Keratinocyte (primary cell): ENCODE measurements around the gene UPF3A. TPM values are rescaled to one million over a fixed set of nuclear protein-coding genes. Genes with fewer than 3 reads are reported as not detected.

Source experiments
- DNase-seq: peaks from one replicate; pipeline ENCODE4 v3.0.0-alpha.2; 2011; ENCODE audit warnings: low read depth, missing footprints, low spot score
- FAIRE-seq: peaks from 2 replicates; lab custom pipeline; 2011; peaks lifted over from hg19 to GRCh38; lab: Jason Lieb, UNC
- H2AFZ ChIP-seq: 2 replicates; pipeline ENCODE4 v1.6.0; 2012; ENCODE audit warnings: low read length, control low read depth, inconsistent platforms; ENCODE audit not compliant: control insufficient read depth
- H3K27ac ChIP-seq: 2 replicates; pipeline ENCODE4 v1.5.1; 2011; ENCODE audit warnings: low read length; ENCODE audit not compliant: control insufficient read depth, insufficient read depth
- H3K27me3 ChIP-seq: 3 replicates; pipeline ENCODE4 v1.6.0; 2011; ENCODE audit warnings: low read length; ENCODE audit not compliant: control insufficient read depth, insufficient read depth; ENCODE audit errors: extremely low read depth
- H3K36me3 ChIP-seq, 2 experiments: 2 replicates in 1 of 2; 3 replicates in 1 of 2; pipeline ENCODE4 v1.5.1; 2011; ENCODE audit warnings: low read length in 2 of 2, mild to moderate bottlenecking in 1 of 2; ENCODE audit not compliant: control insufficient read depth in 2 of 2, insufficient read depth in 2 of 2; ENCODE audit errors: extremely low read depth in 1 of 2
- H3K4me1 ChIP-seq: 3 replicates; pipeline ENCODE4 v1.5.1; 2011; ENCODE audit warnings: low read length; ENCODE audit not compliant: control insufficient read depth, insufficient read depth; ENCODE audit errors: extremely low read depth
- H3K4me2 ChIP-seq: 3 replicates; pipeline ENCODE4 v1.6.0; 2011; ENCODE audit warnings: low read depth, low read length; ENCODE audit not compliant: control insufficient read depth, insufficient read depth; ENCODE audit errors: extremely low read depth
- H3K4me3 ChIP-seq, 3 experiments: fragments of 200-600 bp in 1 of 3; sonication (generic) in 1 of 3; 2 replicates in 2 of 3; 3 replicates in 1 of 3; pipeline ENCODE4 v1.5.1; 2011 to 2016; ENCODE audit warnings: low read length in 3 of 3, mild to moderate bottlenecking in 3 of 3, control low read depth in 2 of 3, inconsistent platforms in 1 of 3, low read depth in 1 of 3, mixed read lengths in 1 of 3, mixed run types in 1 of 3, moderate library complexity in 1 of 3; ENCODE audit not compliant: control insufficient read depth in 2 of 3, insufficient read depth in 2 of 3; ENCODE audit errors: extremely low read depth in 1 of 3
- H3K79me2 ChIP-seq: 2 replicates; pipeline ENCODE4 v1.6.0; 2012; ENCODE audit warnings: low read length; ENCODE audit not compliant: control insufficient read depth, insufficient read depth
- H3K9ac ChIP-seq: 3 replicates; pipeline ENCODE4 v1.6.0; 2011; ENCODE audit warnings: low read length; ENCODE audit not compliant: control insufficient read depth, insufficient read depth; ENCODE audit errors: extremely low read depth
- H3K9me1 ChIP-seq: 3 replicates; pipeline ENCODE4 v1.6.0; 2011; ENCODE audit warnings: low read length; ENCODE audit not compliant: control insufficient read depth, insufficient read depth; ENCODE audit errors: extremely low read depth
- H3K9me3 ChIP-seq: 2 replicates; pipeline ENCODE4 v1.5.1; 2012; ENCODE audit warnings: low read depth, low read length; ENCODE audit not compliant: control insufficient read depth
- H4K20me1 ChIP-seq: 3 replicates; pipeline ENCODE4 v1.6.0; 2011; ENCODE audit warnings: low read length; ENCODE audit not compliant: control insufficient read depth, insufficient read depth; ENCODE audit errors: extremely low read depth
- CTCF ChIP-seq, 3 experiments: IDR thresholded peaks in 1 of 3; conservative IDR thresholded peaks in 1 of 3; optimal IDR thresholded peaks in 1 of 3; 2 replicates in 2 of 3; 3 replicates in 1 of 3; pipeline versions ENCODE3 to v1.5.1; 2011; ENCODE audit warnings: low read length in 3 of 3, mild to moderate bottlenecking in 3 of 3, moderate library complexity in 2 of 3, control low read depth in 1 of 3, inconsistent platforms in 1 of 3; ENCODE audit not compliant: insufficient read depth in 2 of 3; ENCODE audit errors: extremely low read depth in 1 of 3
- EZH2 ChIP-seq: IDR thresholded peaks from one replicate; pipeline ENCODE4 v1.6.1; 2012; ENCODE audit warnings: inconsistent platforms, mild to moderate bottlenecking, low read length, moderate library complexity
- dilution Hi-C: fragments of 300-500 bp; cut with MboI; formaldehyde crosslinking; loops from one replicate; pipeline ENCODE4 v1.7.0; 2020; ENCODE audit warnings: low sequenced_read_pairs; ENCODE audit not compliant: extremely low pct_ligation_motif_present
- polyA plus RNA-seq, 5 experiments: library from polyadenylated mRNA; depleted of rRNA in 3 of 5; stranded (reverse) in 3 of 5; stranded (forward) in 1 of 5; unstranded in 1 of 5; fragments of >200 nt; gene quantifications; 1 replicate in 1 of 5; 2 replicates in 3 of 5; 3 replicates in 1 of 5; pipeline versions ENCODE4 v1.2.1 to v1.2.3, GENCODE V29; 2011 to 2012; ENCODE audit warnings: missing spikeins in 2 of 5, low read depth in 1 of 5, low replicate concordance in 1 of 5

UPF3A gene
- polyA plus RNA-seq, 1 donor (not counting 4 experiments of a cell fraction or from before 2014, with no cell fraction given), result 60.8 TPM

GRCh38 chr13:114264886-114265611 is 16.4 kb upstream of the UPF3A start:
- no peak overlapping the region for H3K4me3 ChIP-seq
- peaks cover 22 to 49% of the 10 kb centered on the region in 2 experiments for H3K36me3 ChIP-seq

GRCh38 chr13:114266241-114266640 is 15.2 kb upstream of the UPF3A start:
- Histone ChIP-seq H3K27me3 (no peaks in the 10 kb centered on the region), H4K20me1 (no peaks in the 10 kb centered on the region), H3K9me3 (no peaks in the 10 kb centered on the region), H3K4me3 (no peak overlapping the region), H3K79me2 (no peaks in the 10 kb centered on the region), H3K36me3 (peaks cover 25 to 43% of the 10 kb centered on the region in 2 experiments), H3K9ac (no peak overlapping the region), H3K4me2 (no peak overlapping the region), H3K4me1 (no peaks in the 10 kb centered on the region), H2AFZ (no peak overlapping the region), H3K9me1 (no peaks in the 10 kb centered on the region), H3K27ac (no peak overlapping the region)
- dilution Hi-C loops, result no loop called here
- DNase-seq (no peak), FAIRE-seq (no peak)
- TF ChIP-seq CTCF (optimal IDR thresholded peaks at IDR 0.05 in 1 of 3, IDR thresholded peaks at IDR 0.05 in 1 of 3, conservative IDR thresholded peaks at IDR 0.05 in 1 of 3; ENCODE audit: extremely low read depth in 1 of 3, insufficient read depth in 2 of 3, low read length in 3 of 3) (no peak), EZH2 (no peak)

More at GRCh38 chr13:114264886-114265611, 16.4 kb upstream of the UPF3A start:
- no peak for FAIRE-seq
- H3K4me1 ChIP-seq, result no peaks in the 10 kb centered on the region
- no peak for DNase-seq
- no peak overlapping the region for H3K9ac ChIP-seq
- no peaks in the 10 kb centered on the region for H4K20me1 ChIP-seq
- H3K4me2 ChIP-seq, result no peak overlapping the region
- TF ChIP-seq CTCF (optimal IDR thresholded peaks at IDR 0.05 in 1 of 3, IDR thresholded peaks at IDR 0.05 in 1 of 3, conservative IDR thresholded peaks at IDR 0.05 in 1 of 3; ENCODE audit: extremely low read depth in 1 of 3, insufficient read depth in 2 of 3, low read length in 3 of 3) (no peak), EZH2 (no peak)
- H3K9me3 ChIP-seq, result no peaks in the 10 kb centered on the region
- H3K9me1 ChIP-seq, result no peaks in the 10 kb centered on the region
- H3K27me3 ChIP-seq, result no peaks in the 10 kb centered on the region
- H3K79me2 ChIP-seq, result no peaks in the 10 kb centered on the region
- H3K27ac ChIP-seq, result no peak overlapping the region
- dilution Hi-C loops, result no loop called here
- no peak overlapping the region for H2AFZ ChIP-seq
